GM12878 (cell line): ENCODE results near the gene GALE. TPM values are rescaled to one million over a fixed set of nuclear protein-coding genes. Genes with fewer than 3 reads are reported as not detected.
A peak's percentile ranks its signal among the peaks of the same experiment; 100 is the strongest.

Experiments
- ATAC-seq: fragments of 200-7000 bp; cut with Tn5 transposase; 3 replicates; pipeline ENCODE4 v1.9.1; 2020; ENCODE audit warnings: mild to moderate bottlenecking, moderate library complexity
- BruUV-seq: library from RNA; stranded (reverse); fragments of 400-500 nt; replicated peaks from 2 replicates; lab custom pipeline; 2021; lab: Mats Ljungman, UMichigan
- CTCF ChIA-PET: fragments of 300-600 bp; sonication (Branson Sonifier 250); formaldehyde crosslinking; extraction: SDS; loops from one replicate; lab custom pipeline; 2021; ENCODE audit warnings: inconsistent platforms; lab: Yijun Ruan, JAX
- POLR2A ChIA-PET: fragments of 350-600 bp; formaldehyde crosslinking; extraction: SDS; loops from one replicate; lab custom pipeline; 2021; ENCODE audit warnings: inconsistent platforms; lab: Charles Lee
- RAD21 ChIA-PET: fragments of 300-600 bp; sonication (Branson Sonifier 250); formaldehyde crosslinking; loops from one replicate; lab custom pipeline; 2023; ENCODE audit warnings: antibody characterized with exemption; ENCODE audit not compliant: unreplicated experiment; lab: Charles Lee
- SMC1A ChIA-PET: fragments of 300-600 bp; sonication (Branson Sonifier 250); formaldehyde crosslinking; loops from one replicate; lab custom pipeline; 2023; ENCODE audit not compliant: unreplicated experiment, uncharacterized antibody; lab: Charles Lee
- DNase-seq: peaks from one replicate; pipeline ENCODE4 v3.0.0-alpha.2; 2011; ENCODE audit warnings: low read depth, low spot score
- FAIRE-seq: peaks from 3 replicates; lab custom pipeline; 2011; peaks lifted over from hg19 to GRCh38; lab: Jason Lieb, UNC
- H2AFZ ChIP-seq: 2 replicates; pipeline ENCODE4 v1.6.0; 2011; ENCODE audit warnings: low read depth, low read length, control low read depth; ENCODE audit not compliant: control insufficient read depth
- H3K27ac ChIP-seq: 2 replicates; pipeline ENCODE4 v1.5.1; 2011; ENCODE audit warnings: control low read depth; ENCODE audit not compliant: control insufficient read depth, insufficient read depth
- H3K27me3 ChIP-seq, 2 experiments: replicated peaks in 1 of 2; 2 replicates each; pipeline versions ENCODE4 v1.6.0 to v1.6.1; 2011; ENCODE audit warnings: low read length in 1 of 2; ENCODE audit not compliant: control insufficient read depth in 2 of 2, insufficient read depth in 2 of 2
- H3K36me3 ChIP-seq, 2 experiments: 2 replicates each; pipeline ENCODE4 v1.5.1; 2011; ENCODE audit warnings: low read length in 1 of 2; ENCODE audit not compliant: control insufficient read depth in 2 of 2, insufficient read depth in 2 of 2
- H3K4me1 ChIP-seq: 2 replicates; pipeline ENCODE4 v1.6.1; 2011; ENCODE audit warnings: mild to moderate bottlenecking, low read length, moderate library complexity, mixed read lengths; ENCODE audit not compliant: control insufficient read depth, insufficient read depth
- H3K4me2 ChIP-seq: 2 replicates; pipeline ENCODE4 v1.6.0; 2011; ENCODE audit warnings: control low read depth; ENCODE audit not compliant: control insufficient read depth, insufficient read depth
- H3K4me3 ChIP-seq: fragments of 200-600 bp; sonication (generic); 2 replicates; pipeline ENCODE4 v1.5.1; 2016
- H3K79me2 ChIP-seq: 2 replicates; pipeline ENCODE4 v1.6.0; 2011; ENCODE audit warnings: low read length; ENCODE audit not compliant: control insufficient read depth, insufficient read depth
- H3K9ac ChIP-seq: 2 replicates; pipeline ENCODE4 v1.8.0; 2011; ENCODE audit warnings: low read length, control low read depth, mixed read lengths; ENCODE audit not compliant: control insufficient read depth, insufficient read depth
- H3K9me3 ChIP-seq: replicated peaks from 3 replicates; pipeline ENCODE4 v1.5.1; 2011; ENCODE audit warnings: mild to moderate bottlenecking, low read length; ENCODE audit not compliant: control insufficient read depth, insufficient read depth
- H4K20me1 ChIP-seq: 2 replicates; pipeline ENCODE4 v1.6.0; 2011; ENCODE audit not compliant: control insufficient read depth, insufficient read depth
- HCFC1 ChIP-seq: fragments of 150-350 bp; IDR thresholded peaks from 2 replicates; pipeline ENCODE4 v1.6.1; 2014; ENCODE audit warnings: low read length
- MTA3 ChIP-seq: IDR thresholded peaks from 2 replicates; pipeline ENCODE4 v1.6.1; 2012; ENCODE audit warnings: low read length, inconsistent platforms, borderline replicate concordance
- RAD21 ChIP-seq: IDR thresholded peaks from 2 replicates; pipeline ENCODE4 v1.6.1; 2011; ENCODE audit warnings: mild to moderate bottlenecking, low read depth, low read length, moderate library complexity; ENCODE audit not compliant: insufficient read depth
- TAF1 ChIP-seq: IDR thresholded peaks from 2 replicates; pipeline ENCODE4 v1.6.1; 2011; ENCODE audit warnings: mild to moderate bottlenecking, low read depth, low read length, borderline replicate concordance
- TCF7 ChIP-seq: IDR thresholded peaks from 2 replicates; pipeline ENCODE4 v1.6.1; 2014; ENCODE audit warnings: antibody characterized with exemption, borderline replicate concordance
- ZBTB11 ChIP-seq: fragments of 450-650 bp; formaldehyde crosslinking; IDR thresholded peaks from 2 replicates; pipeline ENCODE4 v1.5.0; 2022; ENCODE audit warnings: mild to moderate bottlenecking, missing genetic modification characterization
- WGBS: methylation state at CpG from one replicate; pipeline ENCODE4 v1.1.6; 2016; ENCODE audit warnings: low lambda C conversion rate; ENCODE audit not compliant: insufficient replicate concordance, insufficient coverage; ENCODE audit errors: missing lambda C conversion rate; 5-methylcytosine and 5-hydroxymethylcytosine counted together
- in situ Hi-C: fragments of 300-500 bp; cut with MboI; formaldehyde crosslinking; loops from 9 replicates; pipeline ENCODE4 v1.14.3; 2018; ENCODE audit warnings: mixed read lengths
- intact Hi-C: fragments of 100-400 bp; cut with micrococcal nuclease; formaldehyde crosslinking; loops from one replicate; pipeline ENCODE4 v1.14.2; 2022; ENCODE audit not compliant: unreplicated experiment
- polyA plus RNA-seq, 11 experiments: library from polyadenylated mRNA; depleted of rRNA in 4 of 11; unstranded in 6 of 11; stranded (reverse) in 5 of 11; fragments of >200 nt; fragmentation: Nextera tagmentation in 4 of 11; fragmentation: Illumina TruSeq in 1 of 11; extraction: Ambion mirVana in 4 of 11; extraction: Trizol in 1 of 11; gene quantifications; 1 replicate in 1 of 11; 2 replicates in 10 of 11; pipeline versions ENCODE4 v1.2.1 to v1.2.3, GENCODE V29; 2011 to 2016; ENCODE audit warnings: inconsistent platforms in 2 of 11, missing spikeins in 2 of 11, low read depth in 1 of 11
- total RNA-seq, 4 experiments: library from RNA; depleted of rRNA in 3 of 4; stranded (reverse); fragments of >200 nt in 3 of 4; fragmentation: Illumina TruSeq in 1 of 4; extraction: Trizol in 1 of 4; gene quantifications; 2 replicates each; pipeline versions ENCODE4 v1.2.1 to v1.2.3, GENCODE V29; 2013 to 2021
- TF ChIP-seq, protein P1 (sequence below), 3 experiments: IDR thresholded peaks in 2 of 3; conservative IDR thresholded peaks in 1 of 3; 2 replicates each; pipeline ENCODE4 v1.5.1; 2011; ENCODE audit warnings: low read depth in 3 of 3, low read length in 3 of 3, mild to moderate bottlenecking in 3 of 3, control low read depth in 2 of 3, moderate library complexity in 2 of 3, inconsistent platforms in 1 of 3, mixed read lengths in 1 of 3; ENCODE audit not compliant: control insufficient read depth in 2 of 3, insufficient read depth in 1 of 3; ENCODE audit errors: extremely low read depth in 1 of 3

The GALE gene
- total and polyA plus RNA-seq, 10 of the 15 experiments (the other 5 are each of a cell fraction or from before 2014, with no cell fraction given), result 4.2 to 93.7 (median 40.4) TPM

- BruUV-seq, result no TSS peak
- 83% methylated on average over 7 of the region's 7 CpGs for WGBS
- RAD21 ChIA-PET, result no interaction called here
- Histone ChIP-seq H3K9ac (no peak overlapping the region), H3K4me3 (no peak overlapping the region), H4K20me1 (no peaks in the 10 kb centered on the region), H3K9me3 (no peaks in the 10 kb centered on the region), H3K4me1 (peaks cover 12% of the 10 kb centered on the region), H3K27me3 (no peaks in the 10 kb centered on the region), H3K36me3 (peaks cover 0 to 8% of the 10 kb centered on the region in 2 experiments; a peak in 1 of 4 replicates), H2AFZ (no peak overlapping the region), H3K27ac (no peak overlapping the region), H3K4me2 (no peak overlapping the region), H3K79me2 (peaks cover 6% of the 10 kb centered on the region)
- CTCF ChIA-PET, result interaction anchor here (7.5 kb wide), 1 partner anchor 113 kb away, joined by 63 read pairs; no protein-coding TSS in a partner anchor
- in situ Hi-C loops, result loop anchor here (10.0 kb wide), 1 partner anchor 60 kb away; the partner anchor contains the start of gene FUCA1
- POLR2A ChIA-PET, result no interaction called here
- intact Hi-C loops, result no loop called here
- DNase-seq (no peak), FAIRE-seq (no peak), ATAC-seq (no peak)
- TF ChIP-seq MTA3 (no peak), TCF7 (no peak), HCFC1 (no peak), ZBTB11 (CRISPR knock-in tag) (no peak), TAF1 (no peak), RAD21 (0 out of 2 replicates have a peak, but pooled peaks have one; percentile 3)
- TF ChIP-seq, protein P1, sequence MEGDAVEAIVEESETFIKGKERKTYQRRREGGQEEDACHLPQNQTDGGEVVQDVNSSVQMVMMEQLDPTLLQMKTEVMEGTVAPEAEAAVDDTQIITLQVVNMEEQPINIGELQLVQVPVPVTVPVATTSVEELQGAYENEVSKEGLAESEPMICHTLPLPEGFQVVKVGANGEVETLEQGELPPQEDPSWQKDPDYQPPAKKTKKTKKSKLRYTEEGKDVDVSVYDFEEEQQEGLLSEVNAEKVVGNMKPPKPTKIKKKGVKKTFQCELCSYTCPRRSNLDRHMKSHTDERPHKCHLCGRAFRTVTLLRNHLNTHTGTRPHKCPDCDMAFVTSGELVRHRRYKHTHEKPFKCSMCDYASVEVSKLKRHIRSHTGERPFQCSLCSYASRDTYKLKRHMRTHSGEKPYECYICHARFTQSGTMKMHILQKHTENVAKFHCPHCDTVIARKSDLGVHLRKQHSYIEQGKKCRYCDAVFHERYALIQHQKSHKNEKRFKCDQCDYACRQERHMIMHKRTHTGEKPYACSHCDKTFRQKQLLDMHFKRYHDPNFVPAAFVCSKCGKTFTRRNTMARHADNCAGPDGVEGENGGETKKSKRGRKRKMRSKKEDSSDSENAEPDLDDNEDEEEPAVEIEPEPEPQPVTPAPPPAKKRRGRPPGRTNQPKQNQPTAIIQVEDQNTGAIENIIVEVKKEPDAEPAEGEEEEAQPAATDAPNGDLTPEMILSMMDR (IDR thresholded peaks at IDR 0.05 in 2 of 3, conservative IDR thresholded peaks at IDR 0.05 in 1 of 3; ENCODE audit: control insufficient read depth in 2 of 3, extremely low read depth in 1 of 3, insufficient read depth in 1 of 3, low read depth in 3 of 3, low read length in 3 of 3), result peak in 2 of 3 experiments; percentile 3 to 23; a peak in 2 of 6 replicates
- SMC1A ChIA-PET, result interaction anchor here (2.6 kb wide), 1 partner anchor 33 kb away, joined by 8 read pairs; no protein-coding TSS in a partner anchor
These were observed 3.8 kb upstream of the GALE start for GRCh38 chr1:23804183-23804835.
